Activated CD4-positive, alpha-beta T cell treated with anti-CD3 and anti-CD28 coated beads, Interleukin-2, amount 50 U/mL, for 16 hours (primary cell): ENCODE data around the gene UTP3.
"Not testable (repeated sequence)": the region's sequence is repeated elsewhere in the genome, so short reads cannot be mapped to it uniquely, and the experiment has no call there.

Experiments used
- DNase-seq: peaks from one replicate; pipeline ENCODE4 v3.0.0-alpha.2; 2020

The UTP3 gene

GRCh38 chr4:70718811-70719604, 30.7 kb downstream of the UTP3 start:
- DNase-seq, result no peak

GRCh38 chr4:70721747-70722146, 33.4 kb downstream of the UTP3 start, which contains the start of gene RUFY3:
TSS of gene RUFY3 (plus strand) at chr4:70721964. CDS start at chr4:70722574, 610 bp downstream.
- DNase-seq, result no peak

GRCh38 chr4:70722199-70722791, 34.0 kb downstream of the UTP3 start:
- peak; percentile 28 for DNase-seq

- no peak for DNase-seq
These were observed 36.1 kb downstream of the UTP3 start for GRCh38 chr4:70724463-70724862.

- no peak for DNase-seq
These were observed 37.3 kb downstream of the UTP3 start for GRCh38 chr4:70725633-70726032.

- not testable (repeated sequence) for DNase-seq
These were observed 38.2 kb downstream of the UTP3 start for GRCh38 chr4:70726515-70726914.

GRCh38 chr4:70728091-70728490, 39.8 kb downstream of the UTP3 start:
- DNase-seq, result no peak

GRCh38 chr4:70732878-70733277, 44.5 kb downstream of the UTP3 start:
- DNase-seq, result not testable (repeated sequence)

- DNase-seq, result peak; percentile 82
These were observed 46.0 kb downstream of the UTP3 start for GRCh38 chr4:70734168-70734954.

- DNase-seq, result no peak
These were observed 46.6 kb downstream of the UTP3 start for GRCh38 chr4:70734971-70735370.

- DNase-seq, result peak; percentile 54
These were observed 47.6 kb downstream of the UTP3 start for GRCh38 chr4:70735915-70736314.

- peak; percentile 57 for DNase-seq
These were observed 48.7 kb downstream of the UTP3 start for GRCh38 chr4:70737006-70737405.

- DNase-seq, result no peak
These were observed 49.1 kb downstream of the UTP3 start for GRCh38 chr4:70737409-70737808.

GRCh38 chr4:70739496-70740337, 51.4 kb downstream of the UTP3 start:
- DNase-seq, result no peak
